DOHH2 (cell line): ENCODE results near the gene SSH2.

Experiments used
- H3F3A ChIP-seq: fragments of 200-600 bp; sonication (generic), shearing (Covaris generic); 2 replicates; pipeline ENCODE4 v1.6.0; 2016; ENCODE audit warnings: antibody characterized with exemption, mild to moderate bottlenecking; ENCODE audit not compliant: control insufficient read depth, insufficient read depth
- H3K27ac ChIP-seq: fragments of 200-600 bp; sonication (generic); 2 replicates; pipeline ENCODE4 v1.5.1; 2014; ENCODE audit warnings: low read depth, mild to moderate bottlenecking, low read length, moderate library complexity
- H3K27me3 ChIP-seq: fragments of 200-600 bp; sonication (generic); 2 replicates; pipeline ENCODE4 v1.6.1; 2014; ENCODE audit warnings: mild to moderate bottlenecking, low read length, mixed read lengths; ENCODE audit not compliant: control insufficient read depth
- H3K36me3 ChIP-seq: fragments of 200-600 bp; sonication (generic); 2 replicates; pipeline ENCODE4 v1.6.1; 2014; ENCODE audit warnings: mild to moderate bottlenecking, low read length, moderate library complexity, mixed read lengths; ENCODE audit not compliant: control insufficient read depth
- H3K4me1 ChIP-seq: fragments of 200-600 bp; sonication (generic); 2 replicates; pipeline ENCODE4 v1.6.1; 2014; ENCODE audit warnings: mild to moderate bottlenecking, low read length, mixed read lengths; ENCODE audit not compliant: control insufficient read depth
- H3K4me2 ChIP-seq: fragments of 200-600 bp; sonication (generic); 2 replicates; pipeline ENCODE4 v1.6.0; 2014; ENCODE audit warnings: mild to moderate bottlenecking, low read length, moderate library complexity
- H3K4me3 ChIP-seq: fragments of 200-600 bp; sonication (generic); 2 replicates; pipeline ENCODE4 v1.5.1; 2014; ENCODE audit warnings: mild to moderate bottlenecking, low read length, mixed read lengths
- H3K79me2 ChIP-seq: fragments of 200-600 bp; sonication (generic); 2 replicates; pipeline ENCODE4 v1.6.1; 2014; ENCODE audit warnings: mild to moderate bottlenecking, low read length, mixed read lengths; ENCODE audit not compliant: control insufficient read depth
- H3K9me2 ChIP-seq: fragments of 200-600 bp; sonication (generic); replicated peaks from 2 replicates; pipeline ENCODE4 v1.6.1; 2014; ENCODE audit warnings: mild to moderate bottlenecking, low read length, mixed read lengths; ENCODE audit not compliant: control insufficient read depth
- H3K9me3 ChIP-seq: fragments of 200-600 bp; sonication (generic); 2 replicates; pipeline ENCODE4 v1.6.1; 2014; ENCODE audit warnings: antibody characterized with exemption, low read length, mixed read lengths; ENCODE audit not compliant: control insufficient read depth, insufficient read depth
- H4K20me1 ChIP-seq: fragments of 200-600 bp; sonication (generic); 2 replicates; pipeline ENCODE4 v1.6.0; 2014; ENCODE audit warnings: low read depth, mild to moderate bottlenecking, antibody characterized with exemption, low read length, moderate library complexity; ENCODE audit not compliant: control insufficient read depth, insufficient read depth
- EZH2phosphoT487 ChIP-seq: fragments of 200-600 bp; sonication (generic); IDR thresholded peaks from 2 replicates; pipeline ENCODE4 v1.6.1; 2017; ENCODE audit warnings: borderline replicate concordance, mild to moderate bottlenecking, antibody characterized with exemption, low read length, moderate library complexity, mixed read lengths
- TF ChIP-seq, protein P1 (sequence below): fragments of 200-600 bp; sonication (generic); IDR thresholded peaks from one replicate; pipeline ENCODE4 v1.5.1; 2014; ENCODE audit warnings: antibody characterized with exemption, mild to moderate bottlenecking, low read depth, low read length; ENCODE audit not compliant: poor library complexity, severe bottlenecking

The SSH2 gene

DNA sequence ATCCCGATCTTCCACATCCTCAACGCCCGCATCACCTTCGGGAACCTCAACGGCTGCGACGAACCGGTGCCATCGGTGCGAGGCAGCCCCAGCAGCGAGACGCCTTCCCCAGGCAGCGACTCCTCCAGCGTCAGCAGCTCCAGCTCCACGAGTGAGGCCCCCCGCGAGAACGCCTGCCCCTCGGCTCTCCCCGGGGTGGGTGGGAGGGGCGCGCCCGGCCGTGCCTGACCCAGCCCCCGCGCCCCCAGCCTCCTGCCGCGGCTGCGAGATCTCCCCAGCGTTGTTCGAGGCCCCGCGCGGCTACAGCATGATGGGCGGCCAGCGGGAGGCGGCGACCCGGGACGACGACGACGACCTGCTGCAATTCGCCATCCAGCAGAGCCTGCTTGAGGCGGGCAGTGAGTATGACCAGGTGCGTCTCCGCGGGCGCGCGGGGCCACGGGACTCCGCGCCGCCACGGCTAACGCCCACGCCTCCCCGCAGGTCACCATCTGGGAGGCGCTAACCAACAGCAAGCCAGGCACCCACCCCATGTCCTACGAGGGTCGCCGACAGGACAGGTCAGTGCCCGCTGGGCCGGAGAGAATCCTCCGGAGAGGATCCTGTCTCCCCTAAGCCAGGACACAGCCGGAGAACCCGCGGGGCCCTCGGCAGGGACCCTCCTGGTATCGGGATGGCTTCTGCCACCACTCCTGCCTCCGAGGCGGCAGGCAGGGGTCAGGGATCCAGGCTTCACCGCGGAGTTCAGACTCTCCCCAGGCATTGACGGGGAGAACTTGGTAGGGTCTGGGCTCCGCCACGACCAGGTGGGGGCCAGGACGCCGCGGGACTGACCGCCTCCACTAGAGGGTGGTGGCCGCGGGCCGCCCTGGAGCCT is 317.4 kb downstream of the SSH2 start:
- Histone ChIP-seq H3K27me3 (peaks cover 13% of the 10 kb centered on the region), H3K36me3 (peaks cover 10% of the 10 kb centered on the region; the same call in 1 of the 2 replicates), H4K20me1 (peaks cover 17% of the 10 kb centered on the region), H3K9me2 (no peaks in the 10 kb centered on the region), H3K27ac (no peak overlapping the region), H3F3A (no peaks in the 10 kb centered on the region; the same call in 1 of the 2 replicates), H3K79me2 (no peaks in the 10 kb centered on the region), H3K9me3 (no peaks in the 10 kb centered on the region), H3K4me2 (peak overlapping the region; percentile 52), H3K4me3 (peak overlapping the region; percentile 3; the same call in 1 of the 2 replicates), H3K4me1 (peaks cover 42% of the 10 kb centered on the region)
- TF ChIP-seq, protein P1, sequence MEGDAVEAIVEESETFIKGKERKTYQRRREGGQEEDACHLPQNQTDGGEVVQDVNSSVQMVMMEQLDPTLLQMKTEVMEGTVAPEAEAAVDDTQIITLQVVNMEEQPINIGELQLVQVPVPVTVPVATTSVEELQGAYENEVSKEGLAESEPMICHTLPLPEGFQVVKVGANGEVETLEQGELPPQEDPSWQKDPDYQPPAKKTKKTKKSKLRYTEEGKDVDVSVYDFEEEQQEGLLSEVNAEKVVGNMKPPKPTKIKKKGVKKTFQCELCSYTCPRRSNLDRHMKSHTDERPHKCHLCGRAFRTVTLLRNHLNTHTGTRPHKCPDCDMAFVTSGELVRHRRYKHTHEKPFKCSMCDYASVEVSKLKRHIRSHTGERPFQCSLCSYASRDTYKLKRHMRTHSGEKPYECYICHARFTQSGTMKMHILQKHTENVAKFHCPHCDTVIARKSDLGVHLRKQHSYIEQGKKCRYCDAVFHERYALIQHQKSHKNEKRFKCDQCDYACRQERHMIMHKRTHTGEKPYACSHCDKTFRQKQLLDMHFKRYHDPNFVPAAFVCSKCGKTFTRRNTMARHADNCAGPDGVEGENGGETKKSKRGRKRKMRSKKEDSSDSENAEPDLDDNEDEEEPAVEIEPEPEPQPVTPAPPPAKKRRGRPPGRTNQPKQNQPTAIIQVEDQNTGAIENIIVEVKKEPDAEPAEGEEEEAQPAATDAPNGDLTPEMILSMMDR = no peak
- TF ChIP-seq EZH2phosphoT487 = no peak

DNA sequence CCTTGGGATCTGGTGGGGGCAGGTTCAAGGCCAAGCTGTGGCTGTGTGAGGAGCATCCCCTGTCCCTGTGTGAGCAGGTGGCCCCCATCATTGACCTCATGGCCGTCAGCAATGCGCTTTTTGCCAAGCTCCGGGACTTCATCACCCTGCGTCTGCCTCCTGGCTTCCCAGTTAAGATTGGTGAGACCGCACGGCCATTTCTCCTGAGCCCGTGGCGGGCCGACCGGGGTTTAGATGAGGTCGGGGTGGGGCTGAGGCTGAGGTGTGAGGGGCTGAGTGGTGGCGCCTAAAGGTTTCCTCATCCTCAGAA is 318.0 kb downstream of the SSH2 start:
- Histone ChIP-seq H3K36me3 (peaks cover 10% of the 10 kb centered on the region; the same call in 1 of the 2 replicates), H3K27ac (no peak overlapping the region), H3K4me1 (peaks cover 36% of the 10 kb centered on the region), H3K79me2 (no peaks in the 10 kb centered on the region), H3K27me3 (peaks cover 13% of the 10 kb centered on the region), H3F3A (no peaks in the 10 kb centered on the region; the same call in 1 of the 2 replicates), H3K4me2 (no peak overlapping the region), H3K9me3 (no peaks in the 10 kb centered on the region), H3K4me3 (no peak overlapping the region), H3K9me2 (no peaks in the 10 kb centered on the region), H4K20me1 (peaks cover 17% of the 10 kb centered on the region)
- TF ChIP-seq, protein P1 = no peak
- no peak for TF ChIP-seq EZH2phosphoT487

DNA sequence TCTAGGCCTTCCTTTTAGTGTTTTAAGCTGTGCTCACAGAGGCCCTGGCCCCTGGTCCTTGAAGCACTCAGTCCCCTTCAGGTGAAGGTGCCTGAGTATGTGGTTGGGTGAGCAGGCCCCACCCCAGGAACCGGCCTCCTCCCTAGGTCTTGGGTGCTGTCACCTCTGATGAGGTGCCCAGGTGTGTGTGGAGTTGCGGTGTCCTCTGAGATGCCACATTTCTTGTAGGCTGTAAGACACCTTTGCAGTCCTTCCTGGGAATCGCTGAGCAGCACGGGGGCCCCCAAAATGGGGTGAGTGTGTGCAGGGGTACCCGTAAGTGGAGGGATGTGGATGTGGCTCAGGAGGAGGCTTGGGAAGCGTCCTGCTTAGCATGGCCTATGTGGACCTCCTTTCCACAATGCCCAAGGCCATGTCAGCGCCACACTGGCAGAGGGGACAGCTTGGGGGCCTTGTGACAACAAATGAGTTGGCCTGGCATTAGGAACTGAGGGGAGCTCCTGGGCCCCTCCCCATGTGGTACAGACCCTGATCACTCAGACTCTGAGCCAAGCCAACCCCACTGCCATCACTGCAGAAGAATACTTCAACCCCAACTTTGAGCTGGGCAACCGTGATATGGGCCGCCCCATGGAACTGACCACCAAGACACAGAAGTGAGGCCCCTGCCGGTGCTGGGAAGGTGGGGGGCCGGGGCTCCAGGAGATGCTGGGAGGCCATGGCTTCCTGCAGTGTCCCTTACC is 318.5 kb downstream of the SSH2 start:
- Histone ChIP-seq H3K79me2 (no peaks in the 10 kb centered on the region), H3K9me2 (no peaks in the 10 kb centered on the region), H4K20me1 (peaks cover 12% of the 10 kb centered on the region), H3K9me3 (no peaks in the 10 kb centered on the region), H3K4me3 (no peak overlapping the region), H3K27me3 (peaks cover 10% of the 10 kb centered on the region), H3K27ac (no peak overlapping the region), H3K4me2 (no peak overlapping the region), H3K4me1 (peaks cover 31% of the 10 kb centered on the region), H3K36me3 (peaks cover 10% of the 10 kb centered on the region; the same call in 1 of the 2 replicates), H3F3A (no peaks in the 10 kb centered on the region; the same call in 1 of the 2 replicates)
- TF ChIP-seq EZH2phosphoT487 = no peak
- TF ChIP-seq, protein P1 = no peak
